Endothelial cell of umbilical vein (primary cell): ENCODE measurements around the gene SMIM33. TPM values are rescaled to one million over a fixed set of nuclear protein-coding genes. Genes with fewer than 3 reads are reported as not detected.

Experiments
- BruUV-seq: library from RNA; stranded (reverse); fragments of 400-500 nt; replicated peaks from 2 replicates; lab custom pipeline; 2021; lab: Mats Ljungman, UMichigan
- CTCF ChIA-PET: fragments of 300-600, 350-600 bp; sonication (Branson Sonifier 250); formaldehyde crosslinking; loops from one replicate; lab custom pipeline; 2021; ENCODE audit warnings: antibody characterized with exemption, inconsistent platforms; lab: Charles Lee
- POLR2A ChIA-PET: fragments of 300-600, 350-600 bp; sonication (Branson Sonifier 250); formaldehyde crosslinking; loops from one replicate; lab custom pipeline; 2021; ENCODE audit warnings: antibody characterized with exemption, inconsistent platforms; lab: Charles Lee
- DNase-seq: peaks from one replicate; pipeline ENCODE4 v3.0.0-alpha.2; 2011; ENCODE audit warnings: low read depth, low spot score
- FAIRE-seq: peaks from 2 replicates; lab custom pipeline; 2011; peaks lifted over from hg19 to GRCh38; lab: Jason Lieb, UNC
- H2AFZ ChIP-seq: 2 replicates; pipeline ENCODE4 v1.6.0; 2012; ENCODE audit warnings: low read depth, low read length, control low read depth, inconsistent platforms
- H3K27ac ChIP-seq: 2 replicates; pipeline ENCODE4 v1.5.1; 2011; ENCODE audit warnings: low read depth, mild to moderate bottlenecking, control low read depth, low read length, moderate library complexity; ENCODE audit not compliant: insufficient read depth
- H3K27me3 ChIP-seq, 2 experiments: 2 replicates each; pipeline versions ENCODE4 v1.6.0 to v1.6.1; 2011; ENCODE audit warnings: low read length in 2 of 2, mixed read lengths in 1 of 2; ENCODE audit not compliant: control insufficient read depth in 2 of 2, insufficient read depth in 2 of 2
- H3K36me3 ChIP-seq, 2 experiments: 2 replicates in 1 of 2; 3 replicates in 1 of 2; pipeline ENCODE4 v1.5.1; 2011; ENCODE audit warnings: low read length in 2 of 2, mild to moderate bottlenecking in 1 of 2, moderate library complexity in 1 of 2; ENCODE audit not compliant: control insufficient read depth in 2 of 2, insufficient read depth in 2 of 2; ENCODE audit errors: extremely low read depth in 1 of 2
- H3K4me1 ChIP-seq: 3 replicates; pipeline ENCODE4 v1.5.1; 2011; ENCODE audit warnings: mild to moderate bottlenecking, low read length; ENCODE audit not compliant: control insufficient read depth, insufficient read depth; ENCODE audit errors: extremely low read depth
- H3K4me2 ChIP-seq: 2 replicates; pipeline ENCODE4 v1.6.1; 2011; ENCODE audit warnings: low read length, control low read depth, mixed read lengths; ENCODE audit not compliant: insufficient read depth
- H3K4me3 ChIP-seq, 3 experiments: fragments of 200-600 bp in 1 of 3; sonication (generic), shearing (Covaris generic) in 1 of 3; replicated peaks in 1 of 3; 2 replicates each; pipeline ENCODE4 v1.5.1; 2011 to 2016; ENCODE audit warnings: control low read depth in 3 of 3, low read length in 3 of 3, mild to moderate bottlenecking in 2 of 3, inconsistent platforms in 1 of 3, low read depth in 1 of 3, moderate library complexity in 1 of 3; ENCODE audit not compliant: insufficient read depth in 1 of 3
- H3K79me2 ChIP-seq: 2 replicates; pipeline ENCODE4 v1.6.0; 2012; ENCODE audit warnings: low read length, inconsistent platforms; ENCODE audit not compliant: control insufficient read depth, insufficient read depth
- H3K9ac ChIP-seq: replicated peaks from 2 replicates; pipeline ENCODE3; 2011; ENCODE audit warnings: low read length, control low read depth; ENCODE audit not compliant: insufficient read depth; ENCODE audit errors: extremely low read depth
- H3K9me1 ChIP-seq: replicated peaks from 3 replicates; pipeline ENCODE4 v1.6.0; 2011; ENCODE audit warnings: mild to moderate bottlenecking, low read length; ENCODE audit not compliant: control insufficient read depth, insufficient read depth; ENCODE audit errors: extremely low read depth
- H3K9me3 ChIP-seq: replicated peaks from 2 replicates; pipeline ENCODE4 v1.5.1; 2012; ENCODE audit warnings: low read length, inconsistent platforms; ENCODE audit not compliant: control insufficient read depth, insufficient read depth
- H4K20me1 ChIP-seq: replicated peaks from 2 replicates; pipeline ENCODE3; 2011; ENCODE audit warnings: mild to moderate bottlenecking, low read length; ENCODE audit not compliant: control insufficient read depth, insufficient read depth; ENCODE audit errors: extremely low read depth
- CTCF ChIP-seq, 2 donors: IDR thresholded peaks; 1 replicate in 1 of 2; 2 replicates in 1 of 2; pipeline ENCODE4 v1.5.1; 2011; ENCODE audit warnings: low read length in 2 of 2, mild to moderate bottlenecking in 2 of 2, moderate library complexity in 2 of 2, control low read depth in 1 of 2, inconsistent platforms in 1 of 2, low read depth in 1 of 2; ENCODE audit not compliant: insufficient read depth in 1 of 2; ENCODE audit errors: extremely low read depth in 1 of 2
- EZH2 ChIP-seq: IDR thresholded peaks from 2 replicates; pipeline ENCODE4 v1.6.1; 2012; ENCODE audit warnings: borderline replicate concordance, low read depth, mild to moderate bottlenecking, moderate library complexity, low read length, inconsistent platforms; ENCODE audit not compliant: severe bottlenecking
- FOS ChIP-seq: IDR thresholded peaks from 2 replicates; pipeline ENCODE4 v1.6.1; 2011; ENCODE audit warnings: mild to moderate bottlenecking, low read length, moderate library complexity, borderline replicate concordance; ENCODE audit not compliant: insufficient read depth
- GATA2 ChIP-seq: IDR thresholded peaks from 2 replicates; pipeline ENCODE4 v1.7.0; 2011; ENCODE audit warnings: low read depth, mild to moderate bottlenecking, moderate library complexity, mixed read lengths, low read length; ENCODE audit not compliant: insufficient read length, insufficient read depth
- JUN ChIP-seq: IDR thresholded peaks from 2 replicates; pipeline ENCODE4 v1.6.1; 2011; ENCODE audit warnings: borderline replicate concordance, low read depth; ENCODE audit not compliant: insufficient read length, insufficient read depth
- MAX ChIP-seq: IDR thresholded peaks from 2 replicates; pipeline ENCODE4 v1.6.1; 2011; ENCODE audit not compliant: insufficient read depth, insufficient read length
- MYC ChIP-seq: IDR thresholded peaks from one replicate; pipeline ENCODE4 v1.6.1; 2011; ENCODE audit warnings: mild to moderate bottlenecking, low read depth, low read length
- POLR2A ChIP-seq: IDR thresholded peaks from 2 replicates; pipeline ENCODE4 v1.6.1; 2012; ENCODE audit warnings: low read depth, mild to moderate bottlenecking, control low read depth, low read length
- POLR2AphosphoS5 ChIP-seq: IDR thresholded peaks from 2 replicates; pipeline ENCODE4 v1.6.1; 2012; ENCODE audit warnings: low read depth, mild to moderate bottlenecking, control low read depth, low read length, moderate library complexity; ENCODE audit not compliant: insufficient read depth
- dilution Hi-C: fragments of 300-500 bp; cut with MboI; formaldehyde crosslinking; loops from one replicate; pipeline ENCODE4 v1.15.0; 2019; ENCODE audit warnings: low sequenced_read_pairs; ENCODE audit not compliant: extremely low pct_ligation_motif_present
- intact Hi-C: fragments of 100-400 bp; cut with micrococcal nuclease; formaldehyde crosslinking; loops from one replicate; pipeline ENCODE4 v1.10.0; 2022
- polyA plus RNA-seq, 4 experiments: library from polyadenylated mRNA; depleted of rRNA in 3 of 4; stranded (reverse) in 3 of 4; unstranded in 1 of 4; fragments of >200 nt; gene quantifications; 2 replicates each; pipeline versions ENCODE4 v1.2.1 to v1.2.3, GENCODE V29; 2011 to 2012; ENCODE audit warnings: missing spikeins in 1 of 4
- total RNA-seq: library from RNA; stranded (reverse); gene quantifications from 2 replicates; pipeline ENCODE4 v1.2.3, GENCODE V29; 2021

Gene SMIM33
- total and polyA plus RNA-seq, 2 donors (not counting 3 experiments of a cell fraction or from before 2014, with no cell fraction given): not detected

GRCh38 chr5:139435676-139436075 lies 35.1 kb upstream of the SMIM33 start:
- Histone ChIP-seq H3K9ac (no peak overlapping the region), H3K36me3 (peaks cover 6 to 8% of the 10 kb centered on the region in 2 experiments), H4K20me1 (no peaks in the 10 kb centered on the region), H3K27me3 (no peaks in the 10 kb centered on the region), H3K4me2 (no peak overlapping the region), H3K4me1 (peaks cover 10% of the 10 kb centered on the region), H3K4me3 (no peak overlapping the region), H3K9me1 (no peaks in the 10 kb centered on the region), H3K27ac (no peak overlapping the region), H3K79me2 (no peaks in the 10 kb centered on the region), H2AFZ (no peak overlapping the region), H3K9me3 (no peaks in the 10 kb centered on the region)
- DNase-seq: no peak
- FAIRE-seq: no peak
- dilution Hi-C loops (no loop called here), intact Hi-C loops (no loop called here)
- TF ChIP-seq JUN: no peak
- no peak for TF ChIP-seq POLR2AphosphoS5
- no peak for TF ChIP-seq POLR2A
- TF ChIP-seq MAX: no peak
- no peak for TF ChIP-seq CTCF (IDR thresholded peaks at IDR 0.05; ENCODE audit: extremely low read depth in 1 of 2, insufficient read depth in 1 of 2, low read depth in 1 of 2, low read length in 2 of 2)
- TF ChIP-seq MYC: no peak
- TF ChIP-seq GATA2: no peak
- no peak for TF ChIP-seq EZH2
- TF ChIP-seq FOS: no peak
- ChIA-PET CTCF (interaction anchor here (0.6 to 3.3 kb wide), 3 partner anchors 13 to 78 kb away, joined by 3 to 16 read pairs (median 3); no protein-coding TSS in a partner anchor), POLR2A (interaction anchor here (1.7 kb wide), 1 partner anchor 9 kb away, joined by 4 read pairs; no protein-coding TSS in a partner anchor)
- no TSS peak for BruUV-seq
